Bronchial epithelial cell (primary cell): ENCODE measurements around the gene ISG15. TPM values are rescaled to one million over a fixed set of nuclear protein-coding genes. Genes with fewer than 3 reads are reported as not detected.
A peak's percentile ranks its signal among the peaks of the same experiment; 100 is the strongest.

Experiments
- DNase-seq: peaks from one replicate; pipeline ENCODE4 v3.0.0-alpha.2; 2010; ENCODE audit warnings: low read depth
- FAIRE-seq: peaks from 2 replicates; lab custom pipeline; 2011; peaks lifted over from hg19 to GRCh38; lab: Jason Lieb, UNC
- H3K27me3 ChIP-seq: 2 replicates; pipeline ENCODE4 v1.5.1; 2011; ENCODE audit warnings: low read length; ENCODE audit not compliant: control insufficient read depth, insufficient read depth
- H3K36me3 ChIP-seq: 2 replicates; pipeline ENCODE4 v1.5.1; 2011; ENCODE audit warnings: low read length; ENCODE audit not compliant: control insufficient read depth, insufficient read depth
- H3K4me3 ChIP-seq: 2 replicates; pipeline ENCODE4 v1.5.1; 2011; ENCODE audit warnings: mild to moderate bottlenecking, low read depth, low read length, control low read depth
- CTCF ChIP-seq: IDR thresholded peaks from 2 replicates; pipeline ENCODE4 v1.5.1; 2011; ENCODE audit warnings: mild to moderate bottlenecking, moderate library complexity, low read length, control low read depth, inconsistent platforms; ENCODE audit not compliant: insufficient read depth, severe bottlenecking
- total RNA-seq: library from RNA; depleted of rRNA; stranded (reverse); fragments of >200 nt; gene quantifications from 2 replicates; pipeline ENCODE4 v1.2.1, GENCODE V29; 2014

ISG15 gene
- total RNA-seq, 1 donor from 2014 or later = 18.2 TPM

GRCh38 chr1:966704-967300 lies 46.5 kb upstream of the ISG15 start:
- Histone ChIP-seq H3K27me3 (no peaks in the 10 kb centered on the region), H3K36me3 (peaks cover 13% of the 10 kb centered on the region), H3K4me3 (peak overlapping the region; percentile 99)
- DNase-seq (peak; percentile 70), FAIRE-seq (no peak)
- no peak for TF ChIP-seq CTCF

GRCh38 chr1:967466-968343 lies 45.6 kb upstream of the ISG15 start:
- Histone ChIP-seq H3K27me3 (no peaks in the 10 kb centered on the region), H3K4me3 (peak overlapping the region; percentile 99), H3K36me3 (peaks cover 12% of the 10 kb centered on the region)
- peak; percentile 72 for FAIRE-seq
- no peak for TF ChIP-seq CTCF
- no peak for DNase-seq

GRCh38 chr1:969260-969855 lies 43.9 kb upstream of the ISG15 start:
- peak; percentile 97 for FAIRE-seq
- TF ChIP-seq CTCF = no peak
- DNase-seq = no peak

GRCh38 chr1:970242-970972 lies 42.9 kb upstream of the ISG15 start:
- H3K4me3 ChIP-seq = no peak overlapping the region

More at GRCh38 chr1:969260-969855, 43.9 kb upstream of the ISG15 start:
- H3K27me3 ChIP-seq = no peaks in the 10 kb centered on the region
- no peak overlapping the region for H3K4me3 ChIP-seq
- peaks cover 11% of the 10 kb centered on the region for H3K36me3 ChIP-seq

More at GRCh38 chr1:970242-970972, 42.9 kb upstream of the ISG15 start:
- no peak for TF ChIP-seq CTCF
- Histone ChIP-seq H3K36me3 (peaks cover 11% of the 10 kb centered on the region), H3K27me3 (no peaks in the 10 kb centered on the region)
- DNase-seq (no peak), FAIRE-seq (no peak)
